ENCODE results near the gene SCG3. TPM values are rescaled to one million over a fixed set of nuclear protein-coding genes. Genes with fewer than 3 reads are reported as not detected.

Gene SCG3
- total RNA-seq, 1 donor from 2014 or later, result 13.0 TPM

- Mint-ChIP-seq H3K4me3 (no peak overlapping the region), H3K27me3 (peaks cover 8% of the 10 kb centered on the region), H3K9me3 (no peaks in the 10 kb centered on the region), H3K4me1 (ENCODE audit: unreplicated experiment) (no peaks in the 10 kb centered on the region), H3K27ac (no peak overlapping the region), H3K36me3 (no peaks in the 10 kb centered on the region)
- DNase-seq (ENCODE audit: extremely low spot score, unreplicated experiment), result no peak
- TF ChIP-seq CTCF (conservative IDR thresholded peaks at IDR 0.05), result no peak
Observed at GRCh38 chr15:51714911-51715310, 33.6 kb downstream of the SCG3 start.

GRCh38 chr15:51718219-51718618 lies 36.9 kb downstream of the SCG3 start:
- no peak overlapping the region for H3K27ac Mint-ChIP-seq
- H3K9me3 Mint-ChIP-seq, result no peaks in the 10 kb centered on the region
- no peak for DNase-seq (ENCODE audit: extremely low spot score, unreplicated experiment)
- no peak overlapping the region for H3K4me3 Mint-ChIP-seq
- H3K27me3 Mint-ChIP-seq, result peaks cover 8% of the 10 kb centered on the region
- H3K36me3 Mint-ChIP-seq, result no peaks in the 10 kb centered on the region
- H3K4me1 Mint-ChIP-seq (ENCODE audit: unreplicated experiment), result no peaks in the 10 kb centered on the region
- TF ChIP-seq CTCF (conservative IDR thresholded peaks at IDR 0.05), result no peak

- DNase-seq (ENCODE audit: extremely low spot score, unreplicated experiment), result no peak
- no peak overlapping the region for H3K4me3 Mint-ChIP-seq
- no peaks in the 10 kb centered on the region for H3K36me3 Mint-ChIP-seq
- H3K4me1 Mint-ChIP-seq (ENCODE audit: unreplicated experiment), result no peaks in the 10 kb centered on the region
- no peak overlapping the region for H3K27ac Mint-ChIP-seq
- no peaks in the 10 kb centered on the region for H3K9me3 Mint-ChIP-seq
- TF ChIP-seq CTCF (conservative IDR thresholded peaks at IDR 0.05), result no peak
- H3K27me3 Mint-ChIP-seq, result peaks cover 7% of the 10 kb centered on the region
Observed at GRCh38 chr15:51718746-51719145, 37.4 kb downstream of the SCG3 start.

- Mint-ChIP-seq H3K4me3 (no peak overlapping the region), H3K36me3 (no peaks in the 10 kb centered on the region), H3K27me3 (peaks cover 3% of the 10 kb centered on the region), H3K9me3 (no peaks in the 10 kb centered on the region), H3K27ac (no peak overlapping the region), H3K4me1 (ENCODE audit: unreplicated experiment) (no peaks in the 10 kb centered on the region)
- DNase-seq (ENCODE audit: extremely low spot score, unreplicated experiment), result no peak
- TF ChIP-seq CTCF (conservative IDR thresholded peaks at IDR 0.05), result no peak
Observed at GRCh38 chr15:51720201-51720995, 39.1 kb downstream of the SCG3 start.

- Mint-ChIP-seq H3K9me3 (no peaks in the 10 kb centered on the region), H3K36me3 (no peaks in the 10 kb centered on the region), H3K4me1 (ENCODE audit: unreplicated experiment) (peaks cover 3% of the 10 kb centered on the region), H3K27ac (no peak overlapping the region), H3K4me3 (no peak overlapping the region), H3K27me3 (peaks cover 6% of the 10 kb centered on the region)
- no peak for DNase-seq (ENCODE audit: extremely low spot score, unreplicated experiment)
- no peak for TF ChIP-seq CTCF (conservative IDR thresholded peaks at IDR 0.05)
Observed at GRCh38 chr15:51721199-51721960, 40.1 kb downstream of the SCG3 start.
